SK-N-SH (cell line): ENCODE measurements around the gene SDHA. TPM values are rescaled to one million over a fixed set of nuclear protein-coding genes. Genes with fewer than 3 reads are reported as not detected.
"Not testable (repeated sequence)": the region's sequence is repeated elsewhere in the genome, so short reads cannot be mapped to it uniquely, and the experiment has no call there.

Source experiments
- CTCF ChIA-PET: fragments of 300-600, 350-600 bp; formaldehyde crosslinking; extraction: SDS; loops from one replicate; lab custom pipeline; 2021; lab: Yijun Ruan, JAX
- POLR2A ChIA-PET: fragments of 350-600 bp; sonication (Branson Sonifier 250); formaldehyde crosslinking; extraction: SDS; loops from one replicate; lab custom pipeline; 2020; ENCODE audit warnings: antibody characterized with exemption, inconsistent platforms; lab: Yijun Ruan, JAX
- DNase-seq: peaks from one replicate; pipeline ENCODE4 v3.0.0; 2012
- H2AFZ ChIP-seq: fragments of 200-600 bp; sonication (generic); 2 replicates; pipeline ENCODE4 v1.8.1; 2016; ENCODE audit warnings: antibody characterized with exemption, mild to moderate bottlenecking, low read depth
- H3F3A ChIP-seq: fragments of 200-600 bp; sonication (generic); replicated peaks from 2 replicates; pipeline ENCODE3; 2016; ENCODE audit warnings: antibody characterized with exemption, mild to moderate bottlenecking; ENCODE audit not compliant: insufficient read depth
- H3K27ac ChIP-seq, 2 experiments: fragments of 200-500 bp in 1 of 2; fragments of 200-600 bp in 1 of 2; sonication (Bioruptor generic) in 1 of 2; sonication (generic), shearing (Covaris generic) in 1 of 2; 2 replicates each; pipeline versions ENCODE4 v1.5.1 to v1.6.1; 2014 to 2016; ENCODE audit warnings: low read depth in 2 of 2, inconsistent platforms in 1 of 2, low read length in 1 of 2, mild to moderate bottlenecking in 1 of 2, mixed read lengths in 1 of 2
- H3K27me3 ChIP-seq: fragments of 200-600 bp; sonication (generic), shearing (Covaris generic); 2 replicates; pipeline ENCODE4 v1.6.1; 2016; ENCODE audit warnings: mixed run types; ENCODE audit not compliant: insufficient read depth
- H3K36me3 ChIP-seq, 2 experiments: fragments of 200-500 bp in 1 of 2; fragments of 200-600 bp in 1 of 2; sonication (Bioruptor generic) in 1 of 2; sonication (generic) in 1 of 2; replicated peaks in 1 of 2; 2 replicates each; pipeline versions ENCODE3 to v1.5.1; 2014 to 2016; ENCODE audit warnings: low read length in 1 of 2, mild to moderate bottlenecking in 1 of 2; ENCODE audit not compliant: insufficient read depth in 2 of 2, control insufficient read depth in 1 of 2
- H3K4me1 ChIP-seq, 2 experiments: fragments of 200-500 bp in 1 of 2; fragments of 200-600 bp in 1 of 2; sonication (Bioruptor generic) in 1 of 2; sonication (generic), shearing (Covaris generic) in 1 of 2; 2 replicates each; pipeline versions ENCODE4 v1.5.1 to v1.6.1; 2014 to 2016; ENCODE audit warnings: low read depth in 1 of 2, low read length in 1 of 2, mixed run types in 1 of 2; ENCODE audit not compliant: insufficient read depth in 2 of 2, control insufficient read depth in 1 of 2
- H3K4me2 ChIP-seq: fragments of 200-600 bp; sonication (generic), shearing (Covaris generic); 2 replicates; pipeline ENCODE4 v1.6.1; 2017; ENCODE audit warnings: mixed run types
- H3K4me3 ChIP-seq, 2 experiments: fragments of 200-500 bp in 1 of 2; fragments of 200-600 bp in 1 of 2; sonication (Bioruptor generic) in 1 of 2; sonication (generic), shearing (Covaris generic) in 1 of 2; 2 replicates each; pipeline versions ENCODE4 v1.5.1 to v1.8.1; 2014 to 2016; ENCODE audit warnings: low read depth in 2 of 2, inconsistent platforms in 1 of 2, low read length in 1 of 2, mild to moderate bottlenecking in 1 of 2, mixed read lengths in 1 of 2, moderate library complexity in 1 of 2
- H3K79me2 ChIP-seq: fragments of 200-600 bp; sonication (generic); 2 replicates; pipeline ENCODE4 v1.8.1; 2017; ENCODE audit warnings: mild to moderate bottlenecking; ENCODE audit not compliant: insufficient read depth
- H3K9ac ChIP-seq: fragments of 200-600 bp; sonication (generic); 2 replicates; pipeline ENCODE4 v1.6.1; 2017; ENCODE audit warnings: mixed run types
- H3K9me2 ChIP-seq: fragments of 200-600 bp; sonication (generic); 2 replicates; pipeline ENCODE4 v1.6.1; 2017; ENCODE audit warnings: mixed run types
- H3K9me3 ChIP-seq: fragments of 200-600 bp; sonication (generic); 2 replicates; pipeline ENCODE4 v1.6.1; 2017; ENCODE audit warnings: mixed run types, mild to moderate bottlenecking, moderate library complexity
- H4K20me1 ChIP-seq: fragments of 200-600 bp; sonication (generic); 2 replicates; pipeline ENCODE4 v1.6.1; 2017; ENCODE audit warnings: mild to moderate bottlenecking, mixed run types; ENCODE audit not compliant: insufficient read depth
- EP300 ChIP-seq, 2 experiments: IDR thresholded peaks; 2 replicates each; pipeline versions ENCODE4 v1.4.0 to v1.6.1; 2012; ENCODE audit warnings: borderline replicate concordance in 1 of 2, low read depth in 1 of 2, low read length in 1 of 2
- GABPA ChIP-seq: IDR thresholded peaks from 2 replicates; pipeline ENCODE4 v1.4.0; 2012; ENCODE audit warnings: low read depth, mild to moderate bottlenecking
- RFX5 ChIP-seq: IDR thresholded peaks from 2 replicates; pipeline ENCODE4 v1.6.1; 2012; ENCODE audit warnings: mild to moderate bottlenecking, improper control_type of control experiment, low read length
- WGBS: methylation state at CpG from one replicate; pipeline ENCODE4 v1.1.6; 2017; ENCODE audit warnings: low lambda C conversion rate; 5-methylcytosine and 5-hydroxymethylcytosine counted together
- polyA plus RNA-seq, 3 experiments: library from polyadenylated mRNA; depleted of rRNA; stranded (reverse); fragments of >200 nt; gene quantifications; 2 replicates each; pipeline ENCODE4 v1.2.3, GENCODE V29; 2012

The SDHA gene
- polyA plus RNA-seq, 1 of the 3 experiments (the other 2 are of a cell fraction) = 106 TPM

- peaks cover 31 to 48% of the 10 kb centered on the region in 2 experiments for H3K36me3 ChIP-seq
- H3K27ac ChIP-seq = peak overlapping the region; percentile 62 to 75
- H3K9me2 ChIP-seq = no peaks in the 10 kb centered on the region
- peak overlapping the region; percentile 6; the same call in 1 of the 2 replicates for H3K9ac ChIP-seq
- DNase-seq = no peak
- peak overlapping the region; percentile 60 for H3K4me2 ChIP-seq
- H3K4me3 ChIP-seq = no peak overlapping the region
- no peaks in the 10 kb centered on the region for H3K9me3 ChIP-seq
- peaks cover 8% of the 10 kb centered on the region; the same call in 1 of the 2 replicates for H3K79me2 ChIP-seq
- TF ChIP-seq EP300 (IDR thresholded peaks at IDR 0.05; ENCODE audit: borderline replicate concordance in 1 of 2, low read depth in 1 of 2, low read length in 1 of 2) (peak in 1 of 2 experiments; percentile 12; a peak in 1 of 4 replicates), RFX5 (no peak), GABPA (0 out of 2 replicates have a peak, but pooled peaks have one; percentile 14)
- H4K20me1 ChIP-seq = no peaks in the 10 kb centered on the region
- peaks cover 8 to 9% of the 10 kb centered on the region in 2 experiments; a peak in 2 of 4 replicates for H3K4me1 ChIP-seq
- no peak overlapping the region for H2AFZ ChIP-seq
- ChIA-PET POLR2A (no interaction called here), CTCF (no interaction called here)
- H3F3A ChIP-seq = peaks cover 19% of the 10 kb centered on the region
- WGBS = 65% methylated on average over 10 of the region's 10 CpGs
- no peaks in the 10 kb centered on the region for H3K27me3 ChIP-seq
Observed at GRCh38 chr5:252546-252945, 34.4 kb downstream of the SDHA start.

- H3K9me2 ChIP-seq, H3K9ac ChIP-seq, H3K4me1 ChIP-seq, H3K79me2 ChIP-seq, H3K27ac ChIP-seq, CTCF ChIA-PET, H3K4me3 ChIP-seq, H3K27me3 ChIP-seq, POLR2A ChIA-PET, H2AFZ ChIP-seq, H3K4me2 ChIP-seq, H3K9me3 ChIP-seq, DNase-seq, H4K20me1 ChIP-seq: not testable (repeated sequence)
- WGBS = 94% methylated on average over 7 of the region's 15 CpGs
- Histone ChIP-seq H3F3A (peaks cover 24% of the 10 kb centered on the region), H3K36me3 (peaks cover 16 to 32% of the 10 kb centered on the region in 2 experiments)
Observed at GRCh38 chr5:254322-254721, 36.2 kb downstream of the SDHA start.

GRCh38 chr5:255116-255515 lies 37.0 kb downstream of the SDHA start:
- H3K4me2 ChIP-seq, H3K79me2 ChIP-seq, H4K20me1 ChIP-seq, POLR2A ChIA-PET, H2AFZ ChIP-seq, H3K9me2 ChIP-seq, H3K9me3 ChIP-seq, H3K9ac ChIP-seq, H3K4me3 ChIP-seq, DNase-seq, CTCF ChIA-PET, H3K27me3 ChIP-seq, H3K4me1 ChIP-seq, H3K27ac ChIP-seq: not testable (repeated sequence)
- Histone ChIP-seq H3F3A (peaks cover 24% of the 10 kb centered on the region), H3K36me3 (peaks cover 15 to 29% of the 10 kb centered on the region in 2 experiments)
- 96% methylated on average over 7 of the region's 7 CpGs for WGBS

- H2AFZ ChIP-seq, H3K9ac ChIP-seq, CTCF ChIA-PET, H3K79me2 ChIP-seq, H3K9me2 ChIP-seq, H3K4me1 ChIP-seq, H4K20me1 ChIP-seq, H3K4me3 ChIP-seq, H3K27ac ChIP-seq, H3K4me2 ChIP-seq, H3K27me3 ChIP-seq, POLR2A ChIA-PET, DNase-seq, H3K9me3 ChIP-seq: not testable (repeated sequence)
- WGBS = 97% methylated on average over 8 of the region's 8 CpGs
- H3F3A ChIP-seq = peaks cover 23% of the 10 kb centered on the region
- H3K36me3 ChIP-seq = peaks cover 15 to 29% of the 10 kb centered on the region in 2 experiments
Observed at GRCh38 chr5:256347-256746, 38.2 kb downstream of the SDHA start.
